Stimulated activated CD4-positive, alpha-beta T cell treated with anti-CD3 and anti-CD28 coated beads, TNF-alpha, amount 100 ng/mL, for 1 hour (primary cell): Measurements from ENCODE around the gene PMS2.
"Not testable (repeated sequence)": the region's sequence is repeated elsewhere in the genome, so short reads cannot be mapped to it uniquely, and the experiment has no call there.

Experiments
- DNase-seq, 3 donors: peaks; one replicate each; pipeline ENCODE4 v3.0.0-alpha.2; 2020; ENCODE audit warnings: low read depth in 3 of 3, low spot score in 1 of 3

PMS2 gene

DNA sequence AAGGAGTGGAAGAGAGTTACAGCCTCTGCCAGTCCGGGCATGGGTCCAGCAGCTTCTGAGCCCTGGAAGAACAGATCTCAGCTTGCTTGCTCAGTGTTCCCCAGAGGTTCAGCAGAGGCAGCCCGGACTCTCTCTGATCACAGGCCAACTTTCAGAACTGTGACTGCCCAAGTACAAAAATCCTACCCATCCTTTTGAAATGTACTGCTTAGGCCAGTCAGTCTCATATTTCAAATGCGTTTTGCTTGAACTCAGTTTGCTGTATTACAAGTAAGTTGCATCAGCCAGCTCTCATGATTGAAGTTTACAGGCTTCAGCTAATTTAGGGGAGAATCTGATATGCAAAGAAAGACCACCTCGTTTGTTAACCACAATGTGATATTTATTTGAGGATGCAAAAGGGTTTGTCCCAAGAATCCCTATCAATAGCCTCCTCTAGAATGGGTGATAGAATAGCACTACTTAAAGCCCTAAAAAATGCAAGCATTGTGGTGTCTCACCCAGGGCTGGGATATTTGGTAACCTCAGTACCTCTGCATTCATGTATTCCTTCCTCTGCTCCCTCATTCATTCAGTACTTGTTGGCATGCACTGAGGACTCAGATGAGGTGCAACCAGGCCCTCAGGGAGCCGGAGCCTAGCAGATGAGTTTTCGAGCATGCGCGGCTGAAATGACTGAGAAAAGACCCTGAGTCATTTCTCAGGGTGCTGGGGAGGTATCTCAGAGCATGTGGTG, 7.2 kb upstream of the PMS2 start:
- no peak for DNase-seq

DNA sequence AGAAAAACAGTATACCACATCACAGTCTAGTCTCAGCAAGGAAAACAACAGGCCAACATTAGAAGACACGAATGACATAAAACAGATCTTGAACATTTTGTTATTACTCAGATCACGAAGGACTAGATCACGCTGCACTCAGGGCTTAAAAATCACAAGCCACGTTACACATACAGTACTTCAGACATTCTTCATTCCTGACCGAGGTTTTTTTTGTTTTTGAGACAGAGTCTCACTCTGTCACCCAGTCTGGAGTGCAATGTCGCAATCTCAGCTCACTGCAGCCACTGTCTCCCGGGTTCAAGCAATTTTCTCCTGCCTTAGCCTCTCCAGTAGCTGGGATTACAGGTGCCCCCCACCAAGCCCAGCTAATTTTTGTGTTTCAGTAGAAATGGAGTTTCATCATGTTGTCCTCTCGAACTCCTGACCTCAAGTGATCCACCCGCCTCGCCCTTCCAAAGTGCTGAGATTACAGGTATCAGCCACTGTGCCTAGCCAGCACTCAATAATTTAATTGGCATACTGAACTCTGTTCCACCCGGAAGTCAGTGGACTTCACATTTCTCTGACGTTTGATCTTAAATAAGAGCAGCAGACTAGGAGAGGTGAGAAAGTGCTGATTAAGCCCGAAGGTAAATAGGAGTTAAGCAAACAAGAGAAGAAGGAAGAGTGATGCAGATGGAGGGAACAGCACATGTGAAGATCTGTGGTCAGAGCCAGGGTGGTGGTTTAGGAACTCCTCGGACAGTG, 3.7 kb upstream of the PMS2 start:
- DNase-seq = no peak

DNA sequence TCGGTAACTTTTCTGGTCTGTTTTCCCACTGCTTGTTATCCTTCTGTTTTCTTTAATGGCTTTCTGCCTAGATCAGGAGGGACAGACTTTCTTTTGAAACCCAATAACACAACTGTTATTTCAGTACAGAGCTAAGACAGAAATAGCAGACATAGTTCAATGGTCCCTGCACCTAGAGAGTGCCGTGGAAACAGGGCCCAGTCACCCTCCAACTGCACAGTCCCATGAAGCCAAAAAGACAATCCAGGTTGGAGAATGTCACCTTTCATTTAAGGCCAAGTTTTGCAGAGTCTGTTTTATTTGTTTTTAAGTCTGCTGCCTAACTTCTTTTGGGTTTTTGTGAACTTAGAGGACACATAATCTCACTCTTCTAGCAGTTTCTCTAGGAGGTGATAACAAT, 2.7 kb upstream of the PMS2 start:
- no peak for DNase-seq

DNA sequence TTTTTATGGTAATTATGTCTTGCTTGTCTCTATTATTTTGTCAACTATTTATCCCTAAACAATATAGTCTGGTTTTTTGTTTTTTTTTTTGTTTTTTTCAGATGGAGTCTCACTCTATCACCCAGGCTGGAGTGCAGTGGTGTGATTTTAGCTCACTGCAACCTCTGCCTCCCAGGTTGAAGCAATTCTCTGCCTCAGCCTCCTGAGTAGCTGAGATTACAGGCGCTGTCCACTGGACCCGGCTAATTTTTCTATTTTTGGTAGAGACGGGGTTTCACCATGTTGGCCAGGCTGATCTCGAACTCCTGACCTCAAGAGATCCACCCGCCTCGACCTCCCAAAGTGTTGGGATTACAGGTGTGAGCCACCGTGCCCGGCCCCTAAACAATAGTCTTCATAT, 1.5 kb upstream of the PMS2 start:
- DNase-seq = not testable (repeated sequence)

DNA sequence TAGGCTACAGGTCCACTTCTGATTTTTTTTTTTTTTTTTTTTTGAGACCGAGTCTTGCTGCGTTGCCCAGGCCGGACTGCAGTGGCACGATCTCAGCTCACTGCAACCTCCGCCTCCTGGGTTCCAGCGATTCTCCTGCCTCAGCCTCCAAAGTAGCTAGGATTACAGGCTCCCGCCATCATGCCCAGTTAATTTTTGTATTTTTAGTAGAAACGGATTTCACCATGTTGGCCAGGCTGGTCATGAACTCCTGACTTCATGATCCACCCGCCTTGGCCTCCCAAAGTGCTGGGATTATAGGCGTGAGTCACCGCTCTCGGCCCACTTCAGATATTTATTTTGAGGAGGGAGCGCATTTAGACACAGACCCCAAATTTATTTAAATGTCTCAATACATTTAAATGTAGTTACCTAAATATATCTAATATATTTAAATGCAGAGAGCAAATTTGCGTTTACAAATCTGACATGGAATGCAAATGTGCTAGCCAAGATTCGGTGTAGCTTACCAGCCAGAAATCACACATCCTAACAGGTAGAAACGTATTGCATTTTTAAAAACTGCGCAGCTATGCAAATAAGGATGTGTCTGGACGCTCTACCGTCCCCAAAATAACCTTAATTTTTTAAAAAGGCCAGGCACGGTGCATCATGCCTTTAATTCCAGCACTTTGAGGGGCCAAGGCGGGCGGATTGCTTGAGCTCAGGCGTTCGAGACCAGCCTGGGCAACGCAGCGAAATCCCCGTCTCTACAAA, 836 bp downstream of the PMS2 start:
- DNase-seq = not testable (repeated sequence)

DNA sequence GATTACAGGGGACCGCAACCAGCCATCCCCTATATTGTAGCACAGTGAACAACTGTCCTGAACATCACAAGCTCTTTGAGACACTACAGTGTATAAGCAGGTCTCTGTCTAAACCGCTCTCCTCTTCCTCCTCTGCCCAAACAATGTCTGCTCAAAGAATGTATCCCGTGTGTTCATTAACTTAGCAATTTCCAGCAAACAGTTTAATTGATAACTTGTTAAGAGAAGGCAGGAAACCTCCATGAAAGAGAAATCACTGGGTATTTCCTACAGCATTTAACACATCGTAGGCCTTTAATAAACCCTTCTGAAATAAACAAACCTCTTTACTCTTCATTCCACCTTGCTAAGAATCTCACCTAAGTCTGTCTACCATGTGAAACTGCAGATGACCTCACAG, 1.5 kb downstream of the PMS2 start:
- no peak for DNase-seq

DNA sequence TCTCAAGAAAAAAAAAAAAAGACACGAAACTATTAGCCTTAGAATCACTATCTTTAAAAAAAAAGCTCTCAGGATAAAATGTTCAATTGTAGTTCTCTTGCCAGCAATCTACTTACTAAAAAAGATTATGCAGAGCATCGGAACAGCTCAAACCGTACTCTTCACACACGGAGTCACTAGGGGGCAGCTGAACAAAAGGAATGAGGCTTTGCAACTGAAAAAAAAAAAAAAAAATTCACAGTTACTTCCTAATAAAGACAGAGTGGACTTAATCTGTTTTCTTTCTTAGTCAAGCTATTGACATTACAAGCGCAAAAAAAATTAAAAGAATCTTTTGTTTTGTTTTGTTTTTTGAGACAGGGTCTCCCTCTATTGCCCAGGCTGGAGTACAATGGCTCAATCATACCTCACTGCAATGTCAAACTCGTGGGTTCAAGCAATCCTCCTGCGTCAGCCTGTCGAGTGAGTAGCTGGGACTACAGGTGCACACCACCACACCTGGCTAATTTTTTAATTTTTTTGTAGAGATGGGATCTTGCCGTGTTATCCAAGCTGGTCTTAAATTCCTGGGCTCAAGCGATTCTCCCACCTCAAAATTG, 11.5 kb downstream of the PMS2 start:
- DNase-seq = no peak

DNA sequence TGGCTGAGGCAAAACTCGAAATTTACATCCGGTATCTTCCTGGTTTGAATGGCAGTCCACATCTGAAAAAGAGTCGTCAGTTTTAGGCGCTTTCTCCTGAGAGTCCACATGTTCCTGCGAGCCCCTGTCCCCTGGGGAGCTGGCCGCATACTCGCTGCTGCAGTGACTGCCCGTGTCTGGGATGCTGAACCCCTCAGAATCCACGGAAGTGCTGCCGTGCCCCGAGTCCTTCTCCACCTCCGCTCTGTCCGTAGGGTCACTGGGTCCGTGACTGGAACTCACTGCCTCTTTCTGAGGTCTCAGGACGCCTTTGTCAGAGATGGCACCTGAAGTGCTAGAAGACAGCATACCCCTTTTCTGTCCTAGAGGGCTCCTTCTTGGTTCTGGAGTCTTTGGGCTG, 21.8 kb downstream of the PMS2 start:
- not testable (repeated sequence) for DNase-seq

DNA sequence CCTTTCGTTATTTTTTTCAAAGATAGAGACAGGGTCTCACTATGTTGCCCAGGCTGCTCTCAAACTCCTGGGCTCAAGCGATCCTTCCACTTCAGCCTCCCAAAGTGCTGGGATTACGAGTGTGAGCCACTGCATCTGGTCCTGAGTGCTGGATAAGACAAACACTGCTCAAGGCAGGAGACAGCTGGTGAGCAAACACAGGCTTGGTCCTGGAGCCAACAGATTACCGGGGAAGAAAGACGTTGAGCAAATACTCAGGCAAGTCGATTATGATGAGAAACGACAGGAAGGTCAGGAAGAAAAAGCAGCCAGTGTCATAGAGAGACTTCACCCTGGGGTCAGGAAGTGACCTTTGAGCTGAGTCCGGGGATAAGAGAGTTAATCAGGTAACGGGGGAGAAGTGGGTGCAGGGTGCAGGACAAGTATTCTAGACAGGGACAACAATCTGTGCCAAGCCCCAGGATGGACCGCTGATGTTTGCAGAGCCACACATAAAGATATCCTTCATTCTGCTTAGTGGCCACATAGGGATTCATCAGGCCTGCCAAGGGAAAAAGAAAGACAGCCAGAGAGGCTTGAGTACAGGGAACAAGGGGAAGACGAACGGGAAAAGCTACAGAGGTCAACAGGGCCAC, 29.1 kb downstream of the PMS2 start:
- DNase-seq = not testable (repeated sequence)

DNA sequence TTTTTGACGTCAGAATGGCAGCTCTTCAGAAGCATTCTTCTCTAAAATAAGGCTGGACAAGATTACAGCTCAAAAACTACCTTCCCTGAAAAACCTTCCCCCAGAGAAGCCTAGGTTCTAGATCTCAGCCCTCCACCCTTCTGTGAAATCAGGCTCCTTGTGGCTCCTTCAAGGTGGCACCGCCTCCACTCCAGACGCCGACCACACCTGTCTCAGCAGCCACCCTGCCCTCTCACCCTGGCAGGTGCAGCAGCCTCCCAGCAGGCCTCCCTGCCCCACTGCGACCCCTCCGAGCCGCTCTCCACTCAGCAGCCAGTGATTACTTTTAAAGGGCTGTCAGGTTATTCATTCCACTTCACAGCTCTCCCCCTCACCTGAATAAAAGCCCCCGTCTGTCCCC, 35.3 kb downstream of the PMS2 start:
- not testable (repeated sequence) for DNase-seq

DNA sequence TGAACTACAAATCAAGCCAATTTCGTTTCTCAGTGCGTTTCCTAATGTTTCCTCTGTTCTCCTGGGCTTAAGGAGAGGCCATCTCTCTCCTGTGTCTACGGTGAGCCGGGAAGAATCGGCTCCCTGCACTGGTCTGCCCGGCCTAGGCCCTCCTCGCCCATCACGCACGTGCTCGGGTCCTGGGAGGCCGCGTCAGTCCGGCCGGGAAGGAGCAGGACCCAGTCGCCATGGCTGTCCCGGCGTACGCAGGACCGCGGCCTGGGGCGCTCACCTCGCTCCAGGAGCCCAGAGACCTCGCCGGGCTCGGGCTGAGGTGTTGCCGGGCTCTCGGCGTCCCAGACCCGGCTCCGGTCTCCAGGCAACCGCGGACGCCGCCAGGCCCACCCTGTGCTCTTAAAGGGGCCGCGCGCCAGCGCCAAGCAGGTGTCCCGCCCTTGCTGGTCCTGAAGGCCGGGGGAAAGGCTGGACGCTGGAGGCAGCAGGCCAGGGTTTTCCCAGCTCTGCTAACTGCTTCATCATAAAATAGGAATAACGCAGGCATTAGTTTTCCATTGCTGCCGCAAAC, 38.4 kb downstream of the PMS2 start, which contains the start of gene RSPH10B:
RSPH10B (minus strand) TSS at position 343 of the 565 bp plus-strand sequence. CDS start 3,573 bp downstream, outside the sequence.
- not testable (repeated sequence) for DNase-seq

DNA sequence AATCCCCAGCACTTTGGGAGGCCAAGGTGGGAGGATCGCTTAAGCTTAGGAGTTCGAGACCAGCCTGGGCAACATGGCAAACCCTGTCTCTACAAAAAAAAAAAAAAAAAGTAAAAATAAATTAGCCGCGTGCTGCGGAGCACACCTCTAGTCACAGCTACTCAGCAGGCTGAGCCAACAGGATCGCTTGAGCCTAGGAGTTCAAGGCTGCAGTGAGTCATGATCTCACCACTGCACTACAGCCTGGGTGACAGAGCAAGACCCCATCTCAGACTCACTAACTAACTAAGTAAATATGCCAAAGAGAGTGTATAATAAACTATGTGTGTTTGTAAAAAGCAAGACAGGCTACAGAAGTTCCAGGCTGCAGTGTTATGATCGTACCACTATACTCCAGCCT, 45.0 kb downstream of the PMS2 start:
- not testable (repeated sequence) for DNase-seq

DNA sequence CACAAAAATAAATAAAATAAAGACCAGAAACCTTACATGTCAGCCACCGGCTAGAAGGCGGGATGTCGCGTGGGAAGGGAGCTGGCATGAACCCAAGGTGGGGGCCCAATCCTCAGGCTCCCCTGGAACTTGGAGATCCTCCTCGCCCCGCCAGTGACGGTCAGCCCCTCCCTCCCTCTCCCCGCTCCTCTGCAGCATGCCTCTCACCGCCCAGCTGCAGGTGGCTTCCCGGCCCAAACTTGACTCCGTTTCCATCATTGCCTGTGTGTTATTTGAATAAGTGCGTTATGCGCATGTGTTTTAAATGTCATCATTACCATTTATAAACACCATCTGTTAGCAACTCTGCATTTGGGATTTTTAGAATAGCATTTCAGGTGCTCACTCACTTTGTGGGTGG, 45.6 kb downstream of the PMS2 start:
- DNase-seq = not testable (repeated sequence)

DNA sequence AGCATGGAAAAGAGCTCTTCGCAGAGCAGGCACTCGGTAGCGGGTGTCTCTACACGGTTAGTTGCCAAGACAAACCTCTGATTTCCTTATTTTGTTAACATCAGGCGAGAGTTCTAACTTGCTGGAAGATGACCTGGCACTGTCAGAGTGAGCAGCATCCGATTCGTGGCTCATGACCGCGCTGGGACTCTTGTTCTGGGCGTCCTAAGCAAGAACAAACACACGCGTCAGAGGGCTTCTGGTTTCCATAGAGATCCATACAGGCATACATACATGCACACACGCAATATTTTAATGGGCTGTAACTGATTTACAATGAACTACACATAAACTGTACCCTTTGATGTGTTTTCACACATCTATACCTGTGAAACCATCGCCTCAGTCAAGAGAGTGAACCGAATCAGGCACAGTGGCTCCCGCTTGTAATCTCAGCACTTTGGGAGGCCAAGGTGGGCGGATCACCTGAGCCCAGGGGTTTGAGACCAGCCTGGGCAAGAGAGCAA, 73.9 kb downstream of the PMS2 start:
- DNase-seq = not testable (repeated sequence)

DNA sequence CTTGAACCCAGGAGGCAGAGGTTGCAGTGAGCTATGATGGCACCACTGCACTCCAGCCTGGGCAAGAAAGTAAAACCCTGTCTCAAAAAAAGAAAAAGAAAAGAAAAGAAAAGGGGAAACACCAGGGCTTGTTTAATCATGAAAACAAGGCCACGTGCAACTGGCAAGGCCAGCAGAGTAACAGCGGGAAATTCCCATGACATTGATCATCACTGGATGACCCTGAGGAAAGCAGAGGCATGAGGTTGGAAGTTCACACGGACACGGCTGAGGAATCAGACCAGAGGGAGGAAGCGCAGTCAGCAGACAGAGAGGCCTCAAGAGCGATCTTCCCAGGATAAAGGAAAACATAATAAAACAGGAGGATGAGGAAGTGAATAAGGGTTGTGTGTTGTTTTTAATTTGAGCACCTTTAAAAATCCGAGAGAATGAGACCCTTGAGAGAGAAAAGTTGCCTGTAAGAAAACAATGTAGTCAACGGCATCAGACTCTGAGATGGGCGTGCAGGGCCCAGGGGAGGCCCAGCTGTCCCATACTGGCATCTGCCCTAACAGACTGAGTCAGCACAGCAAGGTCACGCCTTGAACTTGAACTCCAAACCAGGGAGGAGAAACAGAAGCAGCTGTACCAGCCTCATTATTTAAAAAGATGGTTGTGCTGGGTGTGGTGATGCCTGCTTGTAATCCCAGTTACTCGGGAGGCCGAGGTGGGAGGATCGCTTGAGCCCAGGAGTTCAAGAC, 76.8 kb downstream of the PMS2 start:
- not testable (repeated sequence) for DNase-seq

DNA sequence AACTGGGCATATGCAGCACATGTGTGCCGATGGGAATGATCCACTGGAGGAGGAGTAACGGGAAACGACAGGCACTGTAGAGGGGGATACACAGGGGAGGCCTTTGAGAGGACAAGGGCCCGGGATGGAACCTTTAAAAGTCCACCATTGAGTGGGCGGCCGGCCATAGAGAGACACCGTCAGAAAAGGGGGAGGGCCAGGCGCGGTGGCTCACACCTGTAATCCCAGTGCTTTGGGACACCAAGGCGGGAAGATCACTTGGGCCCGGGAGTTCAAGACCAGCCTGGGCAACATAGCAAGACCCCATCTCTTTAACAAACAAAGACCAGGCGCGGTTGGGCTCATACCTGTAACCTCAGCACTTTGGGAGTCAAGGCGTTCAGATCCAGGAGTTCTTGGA, 77.6 kb downstream of the PMS2 start:
- DNase-seq = not testable (repeated sequence)

DNA sequence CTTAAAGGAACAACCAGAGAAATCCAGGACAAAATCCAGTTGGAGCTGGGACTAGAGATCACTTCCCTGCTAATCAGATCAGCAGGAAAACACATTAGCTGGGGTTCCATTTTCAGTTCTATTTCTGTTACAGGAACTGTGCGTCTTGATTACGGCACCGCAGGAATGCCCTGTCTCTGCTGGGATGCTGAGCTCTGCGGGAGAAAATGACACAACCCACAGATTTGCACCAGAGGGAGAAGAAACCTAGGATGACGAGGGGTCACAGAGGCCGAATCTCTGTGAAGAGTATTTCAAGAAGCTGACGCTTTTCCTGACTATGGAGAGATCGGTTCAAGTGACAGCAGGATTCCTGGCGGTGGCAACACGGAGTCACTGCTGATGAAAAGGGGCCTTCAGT, 78.6 kb downstream of the PMS2 start:
- DNase-seq = not testable (repeated sequence)

DNA sequence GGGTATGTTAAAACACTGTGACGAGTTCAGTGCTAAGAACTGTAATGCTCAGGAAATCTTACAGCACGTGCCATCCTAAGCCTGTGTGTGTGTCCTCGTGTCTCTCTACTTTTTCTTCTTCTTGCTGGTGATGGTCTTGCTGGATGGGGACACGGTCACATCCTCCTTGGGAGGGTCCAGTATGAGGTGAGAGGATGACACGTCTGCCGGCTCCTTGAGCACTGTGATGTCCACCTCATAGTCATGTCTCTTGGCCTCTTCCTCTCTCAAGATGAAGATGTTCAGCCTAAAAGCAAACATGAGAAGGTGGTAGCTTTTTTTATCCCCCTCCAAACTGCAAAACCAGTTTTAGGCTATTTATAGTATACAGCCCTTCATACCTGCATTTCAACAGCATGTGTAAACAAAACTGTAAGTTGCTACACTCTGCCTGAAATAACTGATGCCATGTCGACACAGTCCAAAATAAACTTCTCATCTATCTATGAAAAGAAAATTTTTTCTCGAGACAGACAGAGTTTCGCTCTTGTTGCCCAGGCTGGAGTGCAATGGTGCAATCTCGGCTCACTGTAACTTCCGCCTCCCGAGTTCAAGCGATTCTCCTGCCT, 82.5 kb downstream of the PMS2 start:
- not testable (repeated sequence) for DNase-seq

DNA sequence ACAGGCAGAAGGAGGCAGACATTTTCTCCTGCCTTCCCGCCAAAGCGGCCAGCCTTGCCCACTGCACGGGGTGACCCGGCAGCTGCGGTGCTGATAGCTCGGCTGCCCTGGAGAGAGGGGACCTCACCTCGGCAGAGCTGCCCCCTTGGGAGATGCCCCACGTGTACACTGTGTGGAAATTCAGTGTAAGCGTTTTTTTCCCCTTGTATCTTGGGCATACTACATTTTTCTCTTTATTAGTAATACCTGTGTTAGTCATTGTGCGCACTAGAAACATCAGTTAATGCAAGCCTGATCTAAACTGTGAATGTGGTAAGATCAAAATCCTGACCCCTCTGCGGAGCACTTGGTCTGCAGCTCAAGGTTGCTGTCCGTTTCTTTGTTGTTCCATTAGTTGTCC, 84.2 kb downstream of the PMS2 start:
- DNase-seq = not testable (repeated sequence)
